ENCODE results near the gene CIAO3.

DNA sequence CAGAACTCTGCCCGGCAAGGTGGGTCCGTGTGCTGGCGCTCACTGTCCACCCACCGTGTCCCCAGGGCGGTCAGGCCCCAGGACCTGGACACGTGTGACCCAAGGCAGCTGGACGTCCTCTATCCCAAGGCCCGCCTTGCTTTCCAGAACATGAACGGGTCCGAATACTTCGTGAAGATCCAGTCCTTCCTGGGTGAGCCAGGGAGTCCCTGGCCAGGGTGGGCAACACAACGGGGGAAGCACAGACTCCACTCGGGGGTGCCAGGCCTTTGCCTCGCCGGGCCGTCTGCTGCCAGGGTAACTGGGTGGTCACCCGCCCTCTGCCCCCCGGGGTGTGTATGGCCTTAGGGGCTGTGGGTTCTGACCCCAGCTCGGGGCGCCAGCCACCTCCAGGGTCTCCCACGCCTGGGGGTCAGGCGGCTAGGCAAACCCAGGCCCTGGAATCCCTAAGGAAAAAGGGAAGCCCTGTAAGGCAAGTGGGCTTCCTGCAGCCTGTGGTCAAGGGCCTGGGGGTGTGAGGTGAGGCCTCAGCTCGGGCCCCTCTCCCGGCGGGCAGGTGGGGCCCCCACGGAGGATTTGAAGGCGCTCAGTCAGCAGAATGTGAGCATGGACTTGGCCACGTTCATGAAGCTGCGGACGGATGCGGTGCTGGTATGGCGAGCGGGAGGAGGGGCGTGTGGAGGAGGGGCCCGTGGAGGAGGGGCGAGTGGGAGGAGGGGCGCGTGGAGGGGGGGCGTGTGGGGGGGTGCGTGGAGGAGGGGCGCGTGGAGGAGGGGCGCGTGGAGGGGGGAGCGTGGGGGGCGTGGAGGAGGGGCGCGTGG lies 26.2 kb upstream of the CIAO3 start:
- TF ChIP-seq, protein P1, sequence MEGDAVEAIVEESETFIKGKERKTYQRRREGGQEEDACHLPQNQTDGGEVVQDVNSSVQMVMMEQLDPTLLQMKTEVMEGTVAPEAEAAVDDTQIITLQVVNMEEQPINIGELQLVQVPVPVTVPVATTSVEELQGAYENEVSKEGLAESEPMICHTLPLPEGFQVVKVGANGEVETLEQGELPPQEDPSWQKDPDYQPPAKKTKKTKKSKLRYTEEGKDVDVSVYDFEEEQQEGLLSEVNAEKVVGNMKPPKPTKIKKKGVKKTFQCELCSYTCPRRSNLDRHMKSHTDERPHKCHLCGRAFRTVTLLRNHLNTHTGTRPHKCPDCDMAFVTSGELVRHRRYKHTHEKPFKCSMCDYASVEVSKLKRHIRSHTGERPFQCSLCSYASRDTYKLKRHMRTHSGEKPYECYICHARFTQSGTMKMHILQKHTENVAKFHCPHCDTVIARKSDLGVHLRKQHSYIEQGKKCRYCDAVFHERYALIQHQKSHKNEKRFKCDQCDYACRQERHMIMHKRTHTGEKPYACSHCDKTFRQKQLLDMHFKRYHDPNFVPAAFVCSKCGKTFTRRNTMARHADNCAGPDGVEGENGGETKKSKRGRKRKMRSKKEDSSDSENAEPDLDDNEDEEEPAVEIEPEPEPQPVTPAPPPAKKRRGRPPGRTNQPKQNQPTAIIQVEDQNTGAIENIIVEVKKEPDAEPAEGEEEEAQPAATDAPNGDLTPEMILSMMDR (IDR thresholded peaks at IDR 0.05), result no peak
- TF ChIP-seq EP300 (IDR thresholded peaks at IDR 0.05), result no peak
- TF ChIP-seq POLR2A (IDR thresholded peaks at IDR 0.05), result no peak
- TF ChIP-seq POLR2AphosphoS5 (IDR thresholded peaks at IDR 0.05), result no peak

Measured in suprapubic skin (tissue), 4 donors.